Uterus (tissue), 2 donors: ENCODE data around the gene RAD9A.

Experiments used
- CTCF ChIP-seq, 4 experiments: fragments of 200-600 bp in 2 of 4; fragments of 450-650 bp in 2 of 4; sonication (generic) in 2 of 4; IDR thresholded peaks; one replicate each; pipeline ENCODE4 v1.5.1; 2016 to 2019; ENCODE audit warnings: antibody characterized with exemption in 4 of 4, mild to moderate bottlenecking in 2 of 4, moderate library complexity in 1 of 4
- POLR2A ChIP-seq, 2 donors: fragments of 450-650 bp; IDR thresholded peaks; one replicate each; pipeline ENCODE4 v1.6.1; 2016; ENCODE audit warnings: antibody characterized with exemption in 2 of 2, mild to moderate bottlenecking in 1 of 2, moderate library complexity in 1 of 2

GRCh38 chr11:67423891-67424613 is 32.3 kb downstream of the RAD9A start:
- TF ChIP-seq CTCF (IDR thresholded peaks at IDR 0.05) (no peak), POLR2A (IDR thresholded peaks at IDR 0.05) (no peak)
